Vagina (tissue), 2 donors: ENCODE measurements around the gene SNCG.
"Not testable (repeated sequence)": the region's sequence is repeated elsewhere in the genome, so short reads cannot be mapped to it uniquely, and the experiment has no call there.

Experiments used
- POLR2A ChIP-seq, 2 donors: fragments of 450-650 bp; IDR thresholded peaks; one replicate each; pipeline ENCODE4 v1.6.1; 2017; ENCODE audit warnings: antibody characterized with exemption in 2 of 2, mild to moderate bottlenecking in 2 of 2, moderate library complexity in 2 of 2
- POLR2AphosphoS5 ChIP-seq, 2 donors: sonication (generic); formaldehyde crosslinking; IDR thresholded peaks; one replicate each; pipeline ENCODE4 v1.9.0; 2017; ENCODE audit warnings: antibody characterized with exemption in 2 of 2, mild to moderate bottlenecking in 2 of 2, low read depth in 1 of 2; ENCODE audit not compliant: insufficient read depth in 1 of 2
- TF ChIP-seq, protein P1 (sequence below), 3 experiments: fragments of 450-650 bp in 2 of 3; fragments of 200-600 bp in 1 of 3; sonication (generic) in 1 of 3; IDR thresholded peaks; one replicate each; pipeline ENCODE4 v1.5.1; 2017 to 2019; ENCODE audit warnings: antibody characterized with exemption in 3 of 3, mild to moderate bottlenecking in 2 of 3, moderate library complexity in 2 of 3

DNA sequence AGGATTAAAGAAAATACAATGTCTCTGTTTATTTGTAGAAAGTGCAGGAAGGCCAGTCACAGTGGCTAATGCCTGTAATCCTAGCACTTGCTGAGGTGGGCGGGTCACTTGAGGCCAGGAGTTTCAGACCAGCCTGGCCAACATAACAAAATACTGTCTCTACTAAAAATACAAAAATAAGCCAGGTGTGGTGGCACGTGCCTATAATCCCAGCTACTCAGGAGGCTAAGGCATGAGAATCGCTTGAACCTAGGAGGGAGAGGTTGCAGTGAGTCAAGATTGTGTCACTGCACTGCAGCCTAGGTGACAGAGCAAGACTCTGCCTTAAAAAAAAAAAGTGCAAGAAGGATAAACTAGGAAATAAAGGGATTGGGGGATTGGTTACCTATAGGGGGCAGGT, 20.1 kb downstream of the SNCG start:
- TF ChIP-seq POLR2AphosphoS5 (IDR thresholded peaks at IDR 0.05; ENCODE audit: insufficient read depth in 1 of 2, low read depth in 1 of 2), result peak in 1 of 2 donors; percentile 16
- TF ChIP-seq, protein P1, sequence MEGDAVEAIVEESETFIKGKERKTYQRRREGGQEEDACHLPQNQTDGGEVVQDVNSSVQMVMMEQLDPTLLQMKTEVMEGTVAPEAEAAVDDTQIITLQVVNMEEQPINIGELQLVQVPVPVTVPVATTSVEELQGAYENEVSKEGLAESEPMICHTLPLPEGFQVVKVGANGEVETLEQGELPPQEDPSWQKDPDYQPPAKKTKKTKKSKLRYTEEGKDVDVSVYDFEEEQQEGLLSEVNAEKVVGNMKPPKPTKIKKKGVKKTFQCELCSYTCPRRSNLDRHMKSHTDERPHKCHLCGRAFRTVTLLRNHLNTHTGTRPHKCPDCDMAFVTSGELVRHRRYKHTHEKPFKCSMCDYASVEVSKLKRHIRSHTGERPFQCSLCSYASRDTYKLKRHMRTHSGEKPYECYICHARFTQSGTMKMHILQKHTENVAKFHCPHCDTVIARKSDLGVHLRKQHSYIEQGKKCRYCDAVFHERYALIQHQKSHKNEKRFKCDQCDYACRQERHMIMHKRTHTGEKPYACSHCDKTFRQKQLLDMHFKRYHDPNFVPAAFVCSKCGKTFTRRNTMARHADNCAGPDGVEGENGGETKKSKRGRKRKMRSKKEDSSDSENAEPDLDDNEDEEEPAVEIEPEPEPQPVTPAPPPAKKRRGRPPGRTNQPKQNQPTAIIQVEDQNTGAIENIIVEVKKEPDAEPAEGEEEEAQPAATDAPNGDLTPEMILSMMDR (IDR thresholded peaks at IDR 0.05), result not testable (repeated sequence)
- TF ChIP-seq POLR2A (IDR thresholded peaks at IDR 0.05), result not testable (repeated sequence)
